OCI-LY1 (cell line): ENCODE results near the gene ZNF606.

Experiments used
- H2AFZ ChIP-seq: fragments of 200-600 bp; sonication (generic), shearing (Covaris generic); 2 replicates; pipeline ENCODE4 v1.6.0; 2014; ENCODE audit warnings: antibody characterized with exemption, mild to moderate bottlenecking, low read length
- H3F3A ChIP-seq: fragments of 200-600 bp; sonication (generic), shearing (Covaris generic); 2 replicates; pipeline ENCODE4 v1.6.0; 2014; ENCODE audit warnings: mild to moderate bottlenecking, antibody characterized with exemption, low read length, moderate library complexity; ENCODE audit not compliant: insufficient read depth
- H3K27ac ChIP-seq: fragments of 200-600 bp; sonication (generic); 2 replicates; pipeline ENCODE4 v1.5.1; 2014; ENCODE audit warnings: low read length, mixed run types, mild to moderate bottlenecking, low read depth; ENCODE audit not compliant: poor library complexity, severe bottlenecking
- H3K27me3 ChIP-seq: fragments of 200-600 bp; sonication (generic); 2 replicates; pipeline ENCODE4 v1.6.0; 2014; ENCODE audit warnings: antibody characterized with exemption, mild to moderate bottlenecking, low read length, moderate library complexity; ENCODE audit not compliant: insufficient read depth
- H3K36me3 ChIP-seq: fragments of 200-600 bp; sonication (generic); 2 replicates; pipeline ENCODE4 v1.6.1; 2014; ENCODE audit warnings: mild to moderate bottlenecking, antibody characterized with exemption, low read length, moderate library complexity, mixed read lengths; ENCODE audit not compliant: insufficient read depth
- H3K4me1 ChIP-seq: fragments of 200-600 bp; sonication (generic); 2 replicates; pipeline ENCODE4 v1.5.1; 2014; ENCODE audit warnings: mild to moderate bottlenecking, low read length, moderate library complexity; ENCODE audit not compliant: insufficient read depth, severe bottlenecking
- H3K4me2 ChIP-seq: fragments of 200-600 bp; sonication (generic), shearing (Covaris generic); 2 replicates; pipeline ENCODE4 v1.6.1; 2014; ENCODE audit warnings: low read length
- H3K4me3 ChIP-seq: fragments of 200-600 bp; sonication (generic); 2 replicates; pipeline ENCODE4 v1.5.1; 2014; ENCODE audit warnings: low read length, low read depth, mild to moderate bottlenecking, mixed read lengths; ENCODE audit not compliant: poor library complexity, severe bottlenecking
- H3K79me2 ChIP-seq: fragments of 200-600 bp; shearing (Covaris generic); 2 replicates; pipeline ENCODE4 v1.6.1; 2016; ENCODE audit warnings: mixed run types, low read length, mixed read lengths; ENCODE audit not compliant: insufficient read depth
- H3K9ac ChIP-seq: fragments of 200-600 bp; sonication (generic), shearing (Covaris generic); 2 replicates; pipeline ENCODE4 v1.6.1; 2014; ENCODE audit warnings: mild to moderate bottlenecking, low read length, mixed read lengths
- H3K9me2 ChIP-seq: fragments of 200-600 bp; sonication (generic), shearing (Covaris generic); 2 replicates; pipeline ENCODE4 v1.6.1; 2014; ENCODE audit warnings: low read depth, mild to moderate bottlenecking, low read length, mixed read lengths
- H3K9me3 ChIP-seq: fragments of 200-600 bp; shearing (Covaris generic); 2 replicates; pipeline ENCODE4 v1.6.1; 2014; ENCODE audit warnings: low read length, mixed read lengths
- H4K20me1 ChIP-seq: fragments of 200-600 bp; sonication (generic), shearing (Covaris generic); 2 replicates; pipeline ENCODE4 v1.6.0; 2016; ENCODE audit warnings: mild to moderate bottlenecking, low read length; ENCODE audit not compliant: insufficient read depth
- CTCF ChIP-seq: fragments of 200-600 bp; sonication (generic), shearing (Covaris generic); IDR thresholded peaks from 2 replicates; pipeline ENCODE4 v1.5.1; 2017; ENCODE audit warnings: mild to moderate bottlenecking, antibody characterized with exemption, low read length, moderate library complexity, mixed read lengths
- EZH2 ChIP-seq: fragments of 200-600 bp; sonication (generic), shearing (Covaris generic); IDR thresholded peaks from 2 replicates; pipeline ENCODE4 v1.8.0; 2017; ENCODE audit warnings: borderline replicate concordance, mixed run types, mild to moderate bottlenecking, antibody characterized with exemption, low read length, moderate library complexity, mixed read lengths

Gene ZNF606

GRCh38 chr19:57947088-57947418, 55.6 kb downstream of the ZNF606 start:
- no peaks in the 10 kb centered on the region for H4K20me1 ChIP-seq
- H3K4me3 ChIP-seq: no peak overlapping the region
- H3K36me3 ChIP-seq: no peaks in the 10 kb centered on the region
- no peak overlapping the region for H3K4me2 ChIP-seq
- H3K9me3 ChIP-seq: peaks cover 17% of the 10 kb centered on the region
- no peaks in the 10 kb centered on the region for H3F3A ChIP-seq
- no peak overlapping the region for H2AFZ ChIP-seq
- H3K27me3 ChIP-seq: no peaks in the 10 kb centered on the region
- H3K9ac ChIP-seq: no peak overlapping the region
- H3K4me1 ChIP-seq: no peaks in the 10 kb centered on the region
- no peak overlapping the region for H3K27ac ChIP-seq
- TF ChIP-seq CTCF (no peak), EZH2 (no peak)
- H3K79me2 ChIP-seq: no peaks in the 10 kb centered on the region
- no peaks in the 10 kb centered on the region for H3K9me2 ChIP-seq

GRCh38 chr19:57946316-57946715, 56.3 kb downstream of the ZNF606 start:
- Histone ChIP-seq H2AFZ (no peak overlapping the region), H3K4me2 (no peak overlapping the region), H3K27ac (no peak overlapping the region), H3K4me1 (no peaks in the 10 kb centered on the region), H3F3A (no peaks in the 10 kb centered on the region), H3K36me3 (no peaks in the 10 kb centered on the region), H3K79me2 (no peaks in the 10 kb centered on the region), H3K9ac (no peak overlapping the region), H3K9me3 (peaks cover 19% of the 10 kb centered on the region), H3K9me2 (no peaks in the 10 kb centered on the region), H4K20me1 (no peaks in the 10 kb centered on the region), H3K27me3 (no peaks in the 10 kb centered on the region), H3K4me3 (no peak overlapping the region)
- TF ChIP-seq EZH2: no peak
- TF ChIP-seq CTCF: no peak

GRCh38 chr19:57941593-57941992, 61.0 kb downstream of the ZNF606 start:
- Histone ChIP-seq H4K20me1 (no peaks in the 10 kb centered on the region), H3K79me2 (no peaks in the 10 kb centered on the region), H3K27me3 (no peaks in the 10 kb centered on the region), H3K4me1 (no peaks in the 10 kb centered on the region), H3K9me3 (peaks cover 20% of the 10 kb centered on the region), H3K9me2 (no peaks in the 10 kb centered on the region), H3K4me3 (no peak overlapping the region), H2AFZ (no peak overlapping the region), H3K27ac (no peak overlapping the region), H3K36me3 (no peaks in the 10 kb centered on the region), H3K4me2 (no peak overlapping the region), H3F3A (no peaks in the 10 kb centered on the region), H3K9ac (no peak overlapping the region)
- no peak for TF ChIP-seq EZH2
- no peak for TF ChIP-seq CTCF
